ENCODE results near the gene ARRB1. TPM values are rescaled to one million over a fixed set of nuclear protein-coding genes. Genes with fewer than 3 reads are reported as not detected.
A peak's percentile ranks its signal among the peaks of the same experiment; 100 is the strongest.
"Not testable (repeated sequence)": the region's sequence is repeated elsewhere in the genome, so short reads cannot be mapped to it uniquely, and the experiment has no call there.

ARRB1 gene
- total RNA-seq, 1 donor from 2014 or later, result 53.8 TPM

- no peak overlapping the region for H3K4me3 Mint-ChIP-seq
- DNase-seq (ENCODE audit: low read depth, low spot score), result no peak
- H3K4me1 Mint-ChIP-seq, result no peaks in the 10 kb centered on the region
- no peaks in the 10 kb centered on the region for H3K27me3 Mint-ChIP-seq (ENCODE audit: low read depth)
- no peak for TF ChIP-seq CTCF (conservative IDR thresholded peaks at IDR 0.05)
- peak overlapping the region; percentile 40 for H3K27ac Mint-ChIP-seq (ENCODE audit: unreplicated experiment)
- no peaks in the 10 kb centered on the region for H3K9me3 Mint-ChIP-seq
- no peaks in the 10 kb centered on the region for H3K36me3 Mint-ChIP-seq (ENCODE audit: low read depth)
Observed at GRCh38 chr11:75375626-75376025, 24.2 kb upstream of the ARRB1 start.

- no peak for DNase-seq (ENCODE audit: low read depth, low spot score)
- no peaks in the 10 kb centered on the region for H3K4me1 Mint-ChIP-seq
- H3K27me3 Mint-ChIP-seq (ENCODE audit: low read depth), result peaks cover 3% of the 10 kb centered on the region
- H3K27ac Mint-ChIP-seq (ENCODE audit: unreplicated experiment), result no peak overlapping the region
- H3K4me3 Mint-ChIP-seq, result no peak overlapping the region
- H3K36me3 Mint-ChIP-seq (ENCODE audit: low read depth), result no peaks in the 10 kb centered on the region
- TF ChIP-seq CTCF (conservative IDR thresholded peaks at IDR 0.05), result no peak
- no peaks in the 10 kb centered on the region for H3K9me3 Mint-ChIP-seq
Observed at GRCh38 chr11:75374646-75375045, 23.2 kb upstream of the ARRB1 start.

- DNase-seq (ENCODE audit: low read depth, low spot score), result no peak
- peaks cover 3% of the 10 kb centered on the region for H3K27me3 Mint-ChIP-seq (ENCODE audit: low read depth)
- TF ChIP-seq CTCF (conservative IDR thresholded peaks at IDR 0.05), result no peak
- H3K27ac Mint-ChIP-seq (ENCODE audit: unreplicated experiment), result no peak overlapping the region
- H3K4me1 Mint-ChIP-seq, result no peaks in the 10 kb centered on the region
- H3K4me3 Mint-ChIP-seq, result no peak overlapping the region
- H3K36me3 Mint-ChIP-seq (ENCODE audit: low read depth), result no peaks in the 10 kb centered on the region
- H3K9me3 Mint-ChIP-seq, result no peaks in the 10 kb centered on the region
Observed at GRCh38 chr11:75373201-75373600, 21.7 kb upstream of the ARRB1 start.

- no peaks in the 10 kb centered on the region for H3K36me3 Mint-ChIP-seq (ENCODE audit: low read depth)
- H3K27ac Mint-ChIP-seq (ENCODE audit: unreplicated experiment), result peak overlapping the region; percentile 81
- TF ChIP-seq CTCF (conservative IDR thresholded peaks at IDR 0.05), result no peak
- no peak for DNase-seq (ENCODE audit: low read depth, low spot score)
- H3K27me3 Mint-ChIP-seq (ENCODE audit: low read depth), result peaks cover 3% of the 10 kb centered on the region
- H3K4me3 Mint-ChIP-seq, result no peak overlapping the region
- no peaks in the 10 kb centered on the region for H3K4me1 Mint-ChIP-seq
- no peaks in the 10 kb centered on the region for H3K9me3 Mint-ChIP-seq
Observed at GRCh38 chr11:75371949-75372876, 20.8 kb upstream of the ARRB1 start.

- no peaks in the 10 kb centered on the region for H3K36me3 Mint-ChIP-seq (ENCODE audit: low read depth)
- H3K4me3 Mint-ChIP-seq, result no peak overlapping the region
- H3K27ac Mint-ChIP-seq (ENCODE audit: unreplicated experiment), result peak overlapping the region; percentile 27
- no peaks in the 10 kb centered on the region for H3K4me1 Mint-ChIP-seq
- H3K9me3 Mint-ChIP-seq, result no peaks in the 10 kb centered on the region
- no peak for DNase-seq (ENCODE audit: low read depth, low spot score)
- H3K27me3 Mint-ChIP-seq (ENCODE audit: low read depth), result peaks cover 3% of the 10 kb centered on the region
- TF ChIP-seq CTCF (conservative IDR thresholded peaks at IDR 0.05), result no peak
Observed at GRCh38 chr11:75369560-75370255, 18.2 kb upstream of the ARRB1 start.

GRCh38 chr11:75366826-75367225, 15.4 kb upstream of the ARRB1 start:
- not testable (repeated sequence) for DNase-seq (ENCODE audit: low read depth, low spot score); H3K9me3 Mint-ChIP-seq; H3K4me1 Mint-ChIP-seq; H3K4me3 Mint-ChIP-seq; H3K27me3 Mint-ChIP-seq (ENCODE audit: low read depth); H3K36me3 Mint-ChIP-seq (ENCODE audit: low read depth); H3K27ac Mint-ChIP-seq (ENCODE audit: unreplicated experiment)
